HG02763 (cell line): Measurements from ENCODE around the gene CCNG1.
"Not testable (repeated sequence)": the region's sequence is repeated elsewhere in the genome, so short reads cannot be mapped to it uniquely, and the experiment has no call there.

Experiments used
- ATAC-seq: cut with Tn5 transposase; IDR thresholded peaks from one replicate; pipeline ENCODE4 v1.9.1; 2021; ENCODE audit warnings: mild to moderate bottlenecking, moderate library complexity; ENCODE audit not compliant: unreplicated experiment

CCNG1 gene

DNA sequence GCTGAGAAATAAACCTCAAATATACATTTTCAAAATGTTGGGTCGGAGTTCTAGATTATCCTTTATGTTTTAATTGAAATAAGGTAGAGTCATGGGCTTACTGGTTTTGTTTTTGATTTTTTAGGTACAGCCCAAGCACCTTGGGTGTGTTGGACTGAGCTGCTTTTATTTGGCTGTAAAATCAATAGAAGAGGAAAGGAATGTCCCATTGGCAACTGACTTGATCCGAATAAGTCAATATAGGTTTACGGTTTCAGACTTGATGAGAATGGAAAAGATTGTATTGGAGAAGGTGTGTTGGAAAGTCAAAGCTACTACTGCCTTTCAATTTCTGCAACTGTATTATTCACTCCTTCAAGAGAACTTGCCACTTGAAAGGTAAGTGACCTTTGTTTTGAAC is 3.6 kb downstream of the CCNG1 start:
- ATAC-seq = no peak

DNA sequence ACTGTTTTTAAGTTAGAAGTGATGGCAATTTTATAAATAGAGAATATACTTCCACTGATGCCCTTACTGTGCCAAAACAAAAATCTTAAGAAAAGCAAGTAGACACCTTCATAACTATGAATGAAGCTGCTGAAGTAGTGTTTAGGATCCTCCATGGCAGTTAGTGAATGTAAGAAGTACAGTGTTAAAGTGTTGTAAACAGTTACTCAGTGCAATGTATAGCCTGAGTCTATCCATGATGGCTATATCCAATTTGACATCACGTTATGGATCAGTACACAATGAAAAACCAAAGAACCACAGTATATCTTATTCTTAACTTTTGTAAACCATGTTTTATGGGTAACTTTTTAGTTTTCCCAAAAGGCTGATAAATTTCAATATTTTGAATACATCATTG is 7.1 kb downstream of the CCNG1 start:
- ATAC-seq = no peak

DNA sequence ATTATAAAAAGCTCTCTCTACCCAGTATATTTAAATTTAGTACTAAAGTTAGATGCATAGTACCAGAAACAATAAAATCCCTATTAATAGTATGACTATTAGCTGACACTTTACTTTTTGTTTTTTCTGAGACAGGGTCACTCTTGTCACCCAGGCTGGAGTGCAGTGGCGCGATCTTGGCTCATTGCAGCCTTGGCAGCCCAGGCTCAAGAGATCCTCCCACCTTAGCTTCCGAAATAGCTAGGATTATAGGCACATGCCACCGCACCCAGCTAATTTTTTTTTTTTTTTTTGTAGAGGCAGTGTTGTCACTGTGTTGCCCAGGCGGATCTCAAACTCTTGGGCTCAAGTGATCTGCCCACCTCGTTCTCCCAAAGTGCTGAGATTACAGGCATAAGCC is 8.0 kb downstream of the CCNG1 start:
- no peak for ATAC-seq

DNA sequence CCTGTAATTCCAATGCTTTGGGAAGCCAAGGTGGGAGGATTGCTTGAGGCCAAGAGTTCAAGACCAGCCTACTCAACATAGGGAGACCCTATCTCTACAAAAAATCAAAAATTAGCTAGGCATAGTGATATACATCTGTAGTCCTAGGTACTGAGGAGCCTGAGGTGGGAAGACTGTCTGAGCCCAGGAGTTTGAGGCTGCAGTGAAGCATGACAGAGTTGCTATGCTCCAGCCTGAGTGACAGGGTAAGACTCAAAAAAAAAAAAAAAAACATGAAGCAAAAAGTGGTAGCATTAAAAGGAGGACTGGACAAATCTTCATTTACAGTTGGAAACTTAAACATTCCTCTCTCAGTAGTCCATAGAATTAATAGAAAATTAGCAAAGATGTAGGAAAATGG is 9.8 kb downstream of the CCNG1 start:
- ATAC-seq = no peak

DNA sequence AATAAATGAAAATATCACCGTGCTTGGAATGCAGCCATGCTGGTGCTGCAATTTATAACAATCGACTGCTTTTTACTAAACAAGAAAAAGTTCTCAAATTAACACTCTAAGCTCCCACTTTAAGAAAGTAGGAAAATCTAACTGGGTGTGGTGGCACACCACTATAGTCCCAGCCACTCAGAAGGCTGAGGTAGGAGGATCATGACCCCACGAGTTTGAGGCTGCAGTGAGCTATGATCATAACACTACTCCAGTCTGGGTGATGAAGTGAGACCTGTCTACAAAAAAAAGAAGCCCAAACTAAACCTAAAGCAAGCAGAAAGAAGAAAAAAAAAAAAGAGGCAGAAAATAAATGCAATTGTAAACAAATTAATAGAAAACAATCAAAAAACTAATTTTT is 10.5 kb downstream of the CCNG1 start:
- no peak for ATAC-seq

DNA sequence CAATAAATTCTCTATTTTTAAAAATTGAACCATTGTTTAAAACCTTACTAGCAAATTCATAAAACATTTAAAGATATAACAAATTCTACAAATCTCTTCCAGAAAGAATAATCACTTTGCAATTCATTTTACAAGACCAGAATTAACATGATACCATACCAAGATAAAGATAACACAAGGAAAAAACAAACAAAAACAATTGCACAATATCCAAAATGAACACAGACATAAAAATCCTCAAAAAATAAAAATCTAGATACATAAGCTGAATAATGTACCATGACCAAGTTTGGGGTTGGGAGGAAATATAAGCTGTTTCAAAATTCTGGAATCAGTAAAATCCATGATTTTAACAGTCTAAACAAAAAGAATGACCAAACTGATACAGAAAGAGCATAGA is 11.1 kb downstream of the CCNG1 start:
- no peak for ATAC-seq

DNA sequence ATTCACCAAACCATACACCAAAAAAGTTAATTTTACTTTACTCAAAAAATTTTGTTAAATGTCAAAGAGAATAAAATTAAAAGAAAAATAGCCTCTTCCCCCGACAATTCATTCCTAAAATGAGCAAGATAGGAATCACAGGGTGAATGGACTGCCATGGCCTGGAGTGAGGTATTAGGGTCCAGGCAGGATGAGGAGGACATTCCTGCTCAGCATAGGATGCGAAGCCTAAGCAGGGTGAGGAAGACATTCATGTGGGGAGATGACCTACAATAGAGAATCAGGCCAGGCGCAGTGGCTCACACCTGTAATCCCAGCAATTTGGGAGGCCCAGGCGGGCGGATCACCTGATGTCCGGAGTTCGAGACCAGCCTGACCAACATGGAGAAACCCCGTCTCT is 14.1 kb downstream of the CCNG1 start:
- ATAC-seq = no peak

DNA sequence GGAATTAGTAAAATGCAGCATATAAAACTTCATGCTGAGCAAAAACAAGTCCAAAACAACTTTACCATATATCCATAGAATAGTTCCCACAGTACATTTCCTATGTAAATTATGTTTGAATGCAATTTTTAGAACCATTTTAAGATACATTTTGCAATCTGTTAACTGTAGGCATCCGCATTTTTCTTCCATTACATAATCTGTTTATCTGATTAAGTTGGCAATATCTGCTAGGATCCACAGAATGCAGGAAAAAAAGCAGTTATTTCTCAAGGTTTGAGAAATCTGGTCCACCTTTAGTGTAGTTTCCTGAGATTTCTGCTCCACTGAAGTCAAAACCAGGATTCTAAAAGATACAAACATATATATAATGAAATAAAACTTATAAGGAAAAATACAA is 16.3 kb downstream of the CCNG1 start:
- no peak for ATAC-seq

DNA sequence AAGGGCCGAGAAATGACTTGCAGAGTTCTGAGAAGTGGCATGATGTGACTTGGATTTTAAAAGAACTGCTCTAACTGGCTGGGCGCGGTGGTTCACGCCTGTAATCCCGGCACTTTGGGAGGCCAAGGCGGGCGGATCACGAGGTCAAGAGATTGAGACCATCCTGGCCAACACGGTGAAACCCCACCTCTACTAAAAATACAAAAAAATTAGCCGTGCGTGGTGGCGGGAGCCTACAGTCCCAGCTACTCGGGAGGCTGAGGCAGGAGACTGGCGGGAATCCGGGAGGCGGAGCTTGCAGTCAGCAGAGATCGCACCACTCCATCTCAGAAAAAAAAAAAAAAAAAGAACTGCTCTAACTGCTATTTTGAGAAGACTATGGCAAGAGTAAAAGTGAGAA is 18.0 kb downstream of the CCNG1 start:
- not testable (repeated sequence) for ATAC-seq

DNA sequence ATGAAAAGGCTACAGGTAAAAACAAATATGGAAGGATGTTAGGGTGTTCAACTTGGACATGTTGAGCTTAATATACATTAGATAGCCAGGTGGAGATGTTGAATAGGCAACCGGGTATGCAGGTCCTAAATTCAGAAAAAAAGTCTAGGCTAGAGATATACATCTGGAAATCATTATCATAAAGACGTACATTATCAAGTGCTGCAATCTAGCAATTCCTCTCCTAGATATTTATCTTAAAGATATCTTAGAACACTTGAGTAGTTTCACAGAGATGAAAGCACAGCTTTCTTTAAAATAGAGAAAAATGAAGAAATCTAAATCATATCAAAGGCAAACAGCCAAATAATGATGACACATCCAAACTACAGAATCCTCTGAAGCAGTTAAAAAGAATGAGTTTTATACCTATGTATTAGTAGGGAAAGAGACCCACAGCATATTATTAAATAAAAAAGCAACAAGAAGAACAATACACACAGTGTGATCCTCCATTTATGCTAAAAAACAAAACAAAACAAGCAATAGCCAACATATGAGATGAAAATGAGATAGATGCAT is 18.7 kb downstream of the CCNG1 start:
- no peak for ATAC-seq

DNA sequence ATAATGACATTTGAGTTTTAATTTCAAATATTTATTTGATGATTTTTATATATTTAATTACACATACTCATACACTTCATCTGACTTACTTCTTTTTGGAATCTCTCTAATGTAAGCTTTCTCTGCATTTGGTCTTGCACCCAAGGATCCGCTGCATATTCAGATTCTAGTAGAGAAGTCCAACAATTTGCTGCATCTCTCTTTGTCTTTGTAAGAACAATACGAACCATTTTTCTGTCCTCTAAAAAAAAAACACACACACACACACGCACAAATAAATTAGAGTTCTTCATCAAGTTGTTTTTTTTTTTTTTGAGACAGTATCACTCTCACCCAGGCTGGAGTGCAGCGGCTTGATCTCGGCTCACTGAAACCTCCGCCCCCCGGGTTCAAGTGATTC is 19.4 kb downstream of the CCNG1 start:
- no peak for ATAC-seq

DNA sequence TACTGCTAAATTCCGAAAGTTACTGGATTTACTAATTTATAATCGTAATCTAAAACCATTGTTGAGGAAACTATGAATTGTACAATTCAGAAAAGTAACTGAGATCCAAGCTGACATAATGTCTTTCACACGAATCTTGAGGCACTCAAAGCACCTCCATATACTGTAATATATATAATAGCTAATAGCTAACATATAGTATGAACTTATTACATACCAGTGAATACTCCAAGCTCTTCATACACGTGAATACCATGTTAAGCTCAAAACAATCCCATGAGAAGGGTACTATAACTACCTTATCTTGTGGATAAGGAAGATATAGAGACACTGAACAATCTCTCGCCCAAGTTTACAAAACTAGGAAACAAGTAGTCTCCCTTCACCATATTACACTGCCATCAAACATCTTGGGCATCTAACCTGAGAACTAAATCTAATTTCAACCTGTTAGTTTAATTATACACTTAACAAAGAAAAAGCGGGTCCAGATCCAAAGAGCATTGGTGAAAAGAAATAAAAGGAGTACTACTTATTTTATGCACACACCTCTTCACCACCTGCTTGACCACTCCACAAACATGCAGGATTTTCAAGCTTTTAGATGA is 21.5 kb downstream of the CCNG1 start:
- ATAC-seq = no peak

DNA sequence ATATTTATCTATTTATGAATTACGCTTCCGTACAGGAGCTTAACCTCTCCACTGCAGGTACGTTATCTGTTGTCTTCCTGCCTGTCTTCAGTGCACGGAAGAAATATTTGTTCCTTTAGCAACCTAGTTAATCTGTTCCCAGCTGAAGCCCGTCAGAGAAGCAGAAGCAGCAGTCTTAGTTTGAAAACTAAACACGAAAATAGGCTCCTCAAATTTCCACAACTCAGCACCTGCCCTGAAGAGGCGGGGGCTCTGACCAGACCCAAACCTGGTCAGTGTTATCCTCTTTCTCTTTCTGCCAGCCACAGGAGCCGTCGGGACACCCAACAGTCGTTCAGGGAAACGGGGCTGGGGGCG is 22.0 kb downstream of the CCNG1 start:
- peak; percentile 7 for ATAC-seq

DNA sequence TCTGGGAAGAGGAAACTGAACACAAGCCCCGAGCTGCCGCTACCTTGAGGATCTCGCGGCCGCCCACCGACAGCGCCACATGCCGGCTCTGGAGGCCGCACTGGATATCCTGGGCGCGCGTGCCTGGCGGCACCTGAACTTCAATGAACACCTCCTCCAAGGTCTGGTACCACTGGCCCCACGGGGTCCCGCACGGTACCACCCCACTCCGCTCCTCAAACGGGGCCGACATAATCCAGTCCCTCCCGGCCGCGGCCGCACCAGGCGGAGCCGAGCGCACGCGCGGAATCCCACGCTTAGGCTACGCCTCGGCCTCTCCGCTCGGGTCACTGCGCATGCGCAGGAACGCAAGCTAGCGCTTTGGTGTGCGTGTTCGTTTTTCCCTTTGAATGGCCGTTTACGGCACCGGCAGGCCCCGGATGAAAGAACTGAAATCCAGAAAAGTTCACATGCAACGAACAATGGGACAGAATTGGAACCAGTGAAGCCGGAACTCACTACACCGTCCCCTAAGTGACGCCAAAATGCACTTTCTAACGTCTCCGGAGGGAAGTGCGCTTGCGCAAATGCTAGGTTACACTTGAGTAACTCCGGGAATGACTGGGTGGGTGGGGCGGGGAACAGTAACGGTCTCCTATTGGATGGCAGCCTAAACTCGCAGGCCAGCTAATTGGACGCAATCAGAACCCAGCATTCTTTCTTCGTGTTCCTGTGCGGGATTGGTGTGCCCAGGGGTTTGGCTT is 22.6 kb downstream of the CCNG1 start, which contains the start of gene NUDCD2:
NUDCD2 (minus strand) TSS at position 284 of the 743 bp plus-strand sequence; CDS start at position 232, 52 bp downstream.
- peak; percentile 83 for ATAC-seq

DNA sequence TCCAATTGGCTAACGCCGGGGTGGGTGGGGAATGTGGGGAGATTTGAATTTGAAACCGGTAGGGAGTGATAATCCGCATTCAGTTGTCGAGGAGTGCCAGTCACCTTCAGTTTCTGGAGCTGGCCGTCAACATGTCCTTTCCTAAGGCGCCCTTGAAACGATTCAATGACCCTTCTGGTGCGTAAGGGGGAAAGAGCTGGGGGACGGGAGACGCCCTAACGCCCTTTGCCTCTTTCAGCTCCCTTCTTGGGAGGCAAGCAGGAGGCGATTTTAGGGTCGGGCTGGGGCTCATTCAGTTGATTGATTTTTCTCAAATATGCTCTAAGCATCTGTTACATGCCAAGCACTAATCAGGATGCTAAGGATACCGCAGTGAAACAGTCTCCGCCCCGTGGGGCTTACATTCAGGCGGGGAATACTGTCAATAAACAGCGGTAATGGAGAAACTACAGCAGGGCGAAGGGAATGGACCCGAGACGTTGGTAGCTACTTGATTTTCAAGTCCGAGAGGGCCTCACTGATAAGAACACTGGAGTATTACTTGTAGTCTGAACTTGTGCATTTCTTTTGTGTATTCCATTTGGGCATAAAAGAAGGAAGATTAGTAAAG is 23.3 kb downstream of the CCNG1 start, which contains the start of gene HMMR:
HMMR (plus strand) TSS at position 71 of the 610 bp plus-strand sequence; CDS start at position 132, 61 bp downstream.
- no peak for ATAC-seq

DNA sequence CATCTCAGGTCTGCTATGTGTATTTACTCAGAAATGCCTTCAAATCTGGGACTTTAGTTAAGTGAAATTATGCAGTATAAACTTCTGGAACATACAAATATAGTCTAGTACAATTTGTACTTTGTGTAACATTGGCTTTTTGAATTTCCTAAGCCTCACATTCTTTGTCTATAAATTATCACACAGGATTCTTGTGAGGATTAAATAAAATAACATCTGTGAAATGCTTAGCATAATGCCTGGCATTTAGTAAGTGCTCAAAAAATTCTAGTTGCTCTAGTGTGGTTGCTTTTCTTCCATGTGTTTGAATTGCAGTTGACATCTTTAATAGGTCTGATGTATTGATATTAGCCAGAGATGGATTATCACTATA is 25.7 kb downstream of the CCNG1 start:
- no peak for ATAC-seq

DNA sequence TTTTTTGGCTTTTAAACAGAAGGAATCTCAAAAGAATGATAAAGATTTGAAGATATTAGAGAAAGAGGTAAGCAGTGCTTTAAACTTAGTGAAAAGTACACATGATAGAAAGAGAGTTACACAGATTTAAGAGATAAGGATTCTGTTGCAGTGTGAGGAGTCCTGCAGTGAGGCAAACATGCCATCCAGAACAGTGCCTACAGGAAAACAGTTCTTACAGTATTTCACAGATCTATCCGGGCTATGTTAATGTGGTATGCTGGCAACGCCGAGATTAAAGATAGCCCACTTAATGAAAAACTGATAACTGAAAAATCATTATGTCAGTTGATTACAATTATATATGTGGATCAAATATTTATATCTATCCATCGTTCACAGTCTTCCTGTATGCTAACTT is 30.3 kb downstream of the CCNG1 start:
- no peak for ATAC-seq

DNA sequence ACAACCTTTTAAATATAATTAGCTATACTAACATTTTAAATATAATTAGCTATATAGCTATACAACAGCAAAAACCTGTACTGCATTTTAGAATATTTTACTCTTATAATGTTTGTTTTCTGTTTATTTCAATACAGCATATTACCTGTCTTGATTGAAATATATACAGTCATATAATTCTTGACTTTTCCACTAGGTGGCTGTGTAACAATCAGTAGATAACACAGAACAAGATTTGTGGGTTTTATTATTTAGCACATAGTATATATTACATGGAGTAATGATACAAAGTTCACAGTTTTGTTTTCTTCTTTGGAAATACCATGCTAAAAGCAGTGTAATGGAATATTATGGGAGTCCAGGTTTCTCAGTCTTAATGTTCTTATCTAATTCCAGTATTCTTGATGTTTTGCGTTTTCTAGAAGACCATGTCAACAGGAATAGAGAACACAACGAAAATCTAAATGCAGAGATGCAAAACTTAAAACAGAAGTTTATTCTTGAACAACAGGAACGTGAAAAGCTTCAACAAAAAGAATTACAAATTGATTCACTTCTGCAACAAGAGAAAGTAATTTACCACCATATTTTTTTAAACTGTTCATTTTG is 36.3 kb downstream of the CCNG1 start:
- ATAC-seq = peak; percentile 67

DNA sequence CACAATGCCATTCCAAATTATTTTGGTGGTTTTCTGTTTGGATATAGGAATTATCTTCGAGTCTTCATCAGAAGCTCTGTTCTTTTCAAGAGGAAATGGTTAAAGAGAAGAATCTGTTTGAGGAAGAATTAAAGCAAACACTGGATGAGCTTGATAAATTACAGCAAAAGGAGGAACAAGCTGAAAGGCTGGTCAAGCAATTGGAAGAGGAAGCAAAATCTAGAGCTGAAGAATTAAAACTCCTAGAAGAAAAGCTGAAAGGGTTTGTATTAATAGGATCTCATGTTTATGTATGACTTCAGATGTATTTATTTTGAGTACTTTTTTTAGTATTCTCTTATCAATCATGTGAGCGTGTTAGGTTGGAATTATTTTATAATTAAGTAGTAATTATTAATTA is 38.0 kb downstream of the CCNG1 start:
- ATAC-seq = no peak

DNA sequence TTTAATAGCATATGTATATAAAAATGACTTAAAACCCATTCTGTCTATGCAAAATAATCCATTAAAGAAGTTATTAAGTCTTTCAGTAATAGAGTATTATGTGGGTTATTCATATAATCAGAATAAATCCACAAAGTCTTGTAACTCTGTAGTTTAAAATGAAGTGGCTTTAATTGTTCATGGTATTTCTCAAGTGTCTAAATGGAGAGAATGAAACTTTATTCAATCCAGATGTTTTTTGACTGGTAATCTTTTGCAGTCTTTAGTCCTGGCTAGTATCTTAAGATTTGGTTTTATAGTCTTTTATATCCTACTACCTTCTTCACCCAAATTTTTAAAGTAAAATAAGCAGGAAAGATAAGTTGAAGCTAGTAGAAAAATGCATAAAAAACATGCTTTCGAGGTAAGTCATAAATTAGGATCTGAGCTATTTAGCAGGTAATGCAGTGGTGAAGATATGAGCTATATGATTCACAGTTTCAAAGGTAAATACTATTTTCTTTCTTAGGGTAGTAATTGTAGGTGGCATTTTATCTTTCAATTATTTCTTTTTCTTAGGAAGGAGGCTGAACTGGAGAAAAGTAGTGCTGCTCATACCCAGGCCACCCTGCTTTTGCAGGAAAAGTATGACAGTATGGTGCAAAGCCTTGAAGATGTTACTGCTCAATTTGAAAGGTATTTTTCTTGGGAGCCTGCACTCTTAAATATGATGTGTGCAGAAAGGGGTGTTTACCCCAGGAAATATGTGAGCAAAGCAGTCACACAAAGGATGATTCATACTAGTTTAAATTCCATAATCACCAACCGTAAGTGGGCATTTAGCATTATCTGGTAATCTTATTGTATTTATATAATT is 41.0 kb downstream of the CCNG1 start:
- ATAC-seq = no peak

DNA sequence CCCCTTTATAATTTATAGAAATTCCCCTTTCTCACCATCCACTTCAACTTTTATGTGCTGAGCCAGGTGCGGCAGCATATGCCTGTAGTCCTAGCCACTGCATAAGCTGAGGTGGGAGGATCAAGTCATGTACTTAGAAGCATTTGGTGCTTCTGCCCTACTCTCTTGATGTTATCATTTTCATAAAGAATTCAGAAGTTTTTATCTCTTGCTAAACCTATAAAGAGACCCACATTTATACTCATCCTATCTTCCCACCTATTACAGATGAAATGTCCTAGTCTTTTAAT is 41.5 kb downstream of the CCNG1 start:
- no peak for ATAC-seq
